Endothelial cell of umbilical vein (primary cell): ENCODE measurements around the gene ASMTL.

Experiments
- EZH2 ChIP-seq: IDR thresholded peaks from 2 replicates; pipeline ENCODE4 v1.6.1; 2012; ENCODE audit warnings: borderline replicate concordance, low read depth, mild to moderate bottlenecking, moderate library complexity, low read length, inconsistent platforms; ENCODE audit not compliant: severe bottlenecking
- POLR2AphosphoS5 ChIP-seq: IDR thresholded peaks from 2 replicates; pipeline ENCODE4 v1.6.1; 2012; ENCODE audit warnings: low read depth, mild to moderate bottlenecking, control low read depth, low read length, moderate library complexity; ENCODE audit not compliant: insufficient read depth
- TF ChIP-seq, protein P1 (sequence below), 2 donors: IDR thresholded peaks; 1 replicate in 1 of 2; 2 replicates in 1 of 2; pipeline ENCODE4 v1.5.1; 2011; ENCODE audit warnings: low read length in 2 of 2, mild to moderate bottlenecking in 2 of 2, moderate library complexity in 2 of 2, control low read depth in 1 of 2, inconsistent platforms in 1 of 2, low read depth in 1 of 2; ENCODE audit not compliant: insufficient read depth in 1 of 2; ENCODE audit errors: extremely low read depth in 1 of 2

DNA sequence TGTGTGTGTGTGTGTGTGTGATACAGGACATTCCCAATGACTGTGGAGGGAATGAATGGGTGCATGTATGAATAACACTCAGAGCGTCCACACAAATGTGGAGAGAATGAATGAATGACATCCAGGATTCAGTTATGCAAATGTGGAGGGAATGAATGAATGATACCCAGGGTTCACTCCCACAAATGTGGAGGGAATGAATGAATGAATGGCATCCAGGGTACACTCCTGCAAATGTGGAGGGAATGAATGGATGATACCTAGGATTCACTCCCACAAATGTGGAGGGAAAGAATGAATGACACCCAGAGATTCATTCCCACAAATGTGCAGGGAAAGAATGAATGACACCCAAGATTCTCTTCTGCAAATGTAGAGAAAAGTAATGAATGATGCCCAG, 36.0 kb upstream of the ASMTL start:
- no peak for TF ChIP-seq POLR2AphosphoS5
- TF ChIP-seq, protein P1, sequence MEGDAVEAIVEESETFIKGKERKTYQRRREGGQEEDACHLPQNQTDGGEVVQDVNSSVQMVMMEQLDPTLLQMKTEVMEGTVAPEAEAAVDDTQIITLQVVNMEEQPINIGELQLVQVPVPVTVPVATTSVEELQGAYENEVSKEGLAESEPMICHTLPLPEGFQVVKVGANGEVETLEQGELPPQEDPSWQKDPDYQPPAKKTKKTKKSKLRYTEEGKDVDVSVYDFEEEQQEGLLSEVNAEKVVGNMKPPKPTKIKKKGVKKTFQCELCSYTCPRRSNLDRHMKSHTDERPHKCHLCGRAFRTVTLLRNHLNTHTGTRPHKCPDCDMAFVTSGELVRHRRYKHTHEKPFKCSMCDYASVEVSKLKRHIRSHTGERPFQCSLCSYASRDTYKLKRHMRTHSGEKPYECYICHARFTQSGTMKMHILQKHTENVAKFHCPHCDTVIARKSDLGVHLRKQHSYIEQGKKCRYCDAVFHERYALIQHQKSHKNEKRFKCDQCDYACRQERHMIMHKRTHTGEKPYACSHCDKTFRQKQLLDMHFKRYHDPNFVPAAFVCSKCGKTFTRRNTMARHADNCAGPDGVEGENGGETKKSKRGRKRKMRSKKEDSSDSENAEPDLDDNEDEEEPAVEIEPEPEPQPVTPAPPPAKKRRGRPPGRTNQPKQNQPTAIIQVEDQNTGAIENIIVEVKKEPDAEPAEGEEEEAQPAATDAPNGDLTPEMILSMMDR (IDR thresholded peaks at IDR 0.05; ENCODE audit: extremely low read depth in 1 of 2, insufficient read depth in 1 of 2, low read depth in 1 of 2, low read length in 2 of 2) = no peak
- no peak for TF ChIP-seq EZH2
